ENCODE data around the gene MAP2. TPM values are rescaled to one million over a fixed set of nuclear protein-coding genes. Genes with fewer than 3 reads are reported as not detected.
A peak's percentile ranks its signal among the peaks of the same experiment; 100 is the strongest.

MAP2 gene
- total and polyA plus RNA-seq, 2 experiments from 2014 or later, result 2.9 to 4.4 TPM

DNA sequence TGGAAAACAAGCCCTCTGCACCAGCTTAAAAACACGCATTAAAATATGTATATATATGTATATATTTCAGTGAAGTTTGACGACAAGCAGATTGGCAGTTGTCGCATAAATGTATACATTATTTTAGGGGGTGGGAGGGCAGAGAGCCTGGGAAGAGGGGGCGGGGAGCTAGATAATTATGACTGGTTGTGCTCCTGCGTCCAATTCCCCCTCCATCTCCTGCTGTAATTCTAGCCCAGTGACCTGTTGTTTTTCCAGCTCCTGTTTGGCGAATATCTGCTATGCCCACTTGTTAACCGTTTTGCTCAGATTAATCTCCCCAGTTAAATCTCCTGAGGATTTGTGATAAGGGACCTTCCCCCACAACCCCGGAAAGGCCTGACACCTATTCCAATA lies 348.4 kb downstream of the MAP2 start:
- ATAC-seq (no peak), DNase-seq (ENCODE audit: low spot score) (peak; percentile 18)
- H3K27me3 Mint-ChIP-seq (ENCODE audit: insufficient read depth, low read depth, poor library complexity), result peaks cover 24% of the 10 kb centered on the region
- no peak overlapping the region for H3K27ac Mint-ChIP-seq
- Histone ChIP-seq H3F3A (replicated peaks; ENCODE audit: low read depth) (no peaks in the 10 kb centered on the region), H3K4me3 (peak overlapping the region; percentile 63), H3K79me2 (replicated peaks; ENCODE audit: insufficient read depth) (no peaks in the 10 kb centered on the region), H3K4me2 (peak overlapping the region; percentile 89), H3K36me3 (ENCODE audit: insufficient read depth) (no peaks in the 10 kb centered on the region), H3K9me2 (ENCODE audit: insufficient read depth) (no peaks in the 10 kb centered on the region), H3K4me1 (ENCODE audit: insufficient read depth) (peaks cover 11% of the 10 kb centered on the region), H3K27me3 (ENCODE audit: insufficient read depth) (peaks cover 57% of the 10 kb centered on the region), H3K27ac (ENCODE audit: low read depth) (no peak overlapping the region), H4K20me1 (replicated peaks; ENCODE audit: insufficient read depth) (no peaks in the 10 kb centered on the region), H2AFZ (peak overlapping the region; percentile 54; the same call in 1 of the 2 replicates)
- H3K4me1 Mint-ChIP-seq, result peaks cover 14% of the 10 kb centered on the region; the same call in 2 of the 3 replicates
- no peaks in the 10 kb centered on the region for H3K36me3 Mint-ChIP-seq (ENCODE audit: low read depth)
- H3K4me3 Mint-ChIP-seq, result peak overlapping the region; percentile 71
- no peaks in the 10 kb centered on the region for H3K9me3 Mint-ChIP-seq
- no peak for TF ChIP-seq EZH2phosphoT487 (IDR thresholded peaks at IDR 0.05; ENCODE audit: unreplicated experiment)
- no peak for TF ChIP-seq CREB1 (CRISPR knock-in tag; IDR thresholded peaks at IDR 0.05; ENCODE audit: low read depth)
- no peak for TF ChIP-seq EZH2 (IDR thresholded peaks at IDR 0.05; ENCODE audit: low read depth, unreplicated experiment)
- no peak for TF ChIP-seq STAT1 (IDR thresholded peaks at IDR 0.05; ENCODE audit: unreplicated experiment)
- no peak for TF ChIP-seq ZNF331 (CRISPR knock-in tag; IDR thresholded peaks at IDR 0.05; ENCODE audit: low read depth)
- TF ChIP-seq, protein P1, sequence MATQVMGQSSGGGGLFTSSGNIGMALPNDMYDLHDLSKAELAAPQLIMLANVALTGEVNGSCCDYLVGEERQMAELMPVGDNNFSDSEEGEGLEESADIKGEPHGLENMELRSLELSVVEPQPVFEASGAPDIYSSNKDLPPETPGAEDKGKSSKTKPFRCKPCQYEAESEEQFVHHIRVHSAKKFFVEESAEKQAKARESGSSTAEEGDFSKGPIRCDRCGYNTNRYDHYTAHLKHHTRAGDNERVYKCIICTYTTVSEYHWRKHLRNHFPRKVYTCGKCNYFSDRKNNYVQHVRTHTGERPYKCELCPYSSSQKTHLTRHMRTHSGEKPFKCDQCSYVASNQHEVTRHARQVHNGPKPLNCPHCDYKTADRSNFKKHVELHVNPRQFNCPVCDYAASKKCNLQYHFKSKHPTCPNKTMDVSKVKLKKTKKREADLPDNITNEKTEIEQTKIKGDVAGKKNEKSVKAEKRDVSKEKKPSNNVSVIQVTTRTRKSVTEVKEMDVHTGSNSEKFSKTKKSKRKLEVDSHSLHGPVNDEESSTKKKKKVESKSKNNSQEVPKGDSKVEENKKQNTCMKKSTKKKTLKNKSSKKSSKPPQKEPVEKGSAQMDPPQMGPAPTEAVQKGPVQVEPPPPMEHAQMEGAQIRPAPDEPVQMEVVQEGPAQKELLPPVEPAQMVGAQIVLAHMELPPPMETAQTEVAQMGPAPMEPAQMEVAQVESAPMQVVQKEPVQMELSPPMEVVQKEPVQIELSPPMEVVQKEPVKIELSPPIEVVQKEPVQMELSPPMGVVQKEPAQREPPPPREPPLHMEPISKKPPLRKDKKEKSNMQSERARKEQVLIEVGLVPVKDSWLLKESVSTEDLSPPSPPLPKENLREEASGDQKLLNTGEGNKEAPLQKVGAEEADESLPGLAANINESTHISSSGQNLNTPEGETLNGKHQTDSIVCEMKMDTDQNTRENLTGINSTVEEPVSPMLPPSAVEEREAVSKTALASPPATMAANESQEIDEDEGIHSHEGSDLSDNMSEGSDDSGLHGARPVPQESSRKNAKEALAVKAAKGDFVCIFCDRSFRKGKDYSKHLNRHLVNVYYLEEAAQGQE (IDR thresholded peaks at IDR 0.05; ENCODE audit: unreplicated experiment), result no peak
- TF ChIP-seq, protein P2, sequence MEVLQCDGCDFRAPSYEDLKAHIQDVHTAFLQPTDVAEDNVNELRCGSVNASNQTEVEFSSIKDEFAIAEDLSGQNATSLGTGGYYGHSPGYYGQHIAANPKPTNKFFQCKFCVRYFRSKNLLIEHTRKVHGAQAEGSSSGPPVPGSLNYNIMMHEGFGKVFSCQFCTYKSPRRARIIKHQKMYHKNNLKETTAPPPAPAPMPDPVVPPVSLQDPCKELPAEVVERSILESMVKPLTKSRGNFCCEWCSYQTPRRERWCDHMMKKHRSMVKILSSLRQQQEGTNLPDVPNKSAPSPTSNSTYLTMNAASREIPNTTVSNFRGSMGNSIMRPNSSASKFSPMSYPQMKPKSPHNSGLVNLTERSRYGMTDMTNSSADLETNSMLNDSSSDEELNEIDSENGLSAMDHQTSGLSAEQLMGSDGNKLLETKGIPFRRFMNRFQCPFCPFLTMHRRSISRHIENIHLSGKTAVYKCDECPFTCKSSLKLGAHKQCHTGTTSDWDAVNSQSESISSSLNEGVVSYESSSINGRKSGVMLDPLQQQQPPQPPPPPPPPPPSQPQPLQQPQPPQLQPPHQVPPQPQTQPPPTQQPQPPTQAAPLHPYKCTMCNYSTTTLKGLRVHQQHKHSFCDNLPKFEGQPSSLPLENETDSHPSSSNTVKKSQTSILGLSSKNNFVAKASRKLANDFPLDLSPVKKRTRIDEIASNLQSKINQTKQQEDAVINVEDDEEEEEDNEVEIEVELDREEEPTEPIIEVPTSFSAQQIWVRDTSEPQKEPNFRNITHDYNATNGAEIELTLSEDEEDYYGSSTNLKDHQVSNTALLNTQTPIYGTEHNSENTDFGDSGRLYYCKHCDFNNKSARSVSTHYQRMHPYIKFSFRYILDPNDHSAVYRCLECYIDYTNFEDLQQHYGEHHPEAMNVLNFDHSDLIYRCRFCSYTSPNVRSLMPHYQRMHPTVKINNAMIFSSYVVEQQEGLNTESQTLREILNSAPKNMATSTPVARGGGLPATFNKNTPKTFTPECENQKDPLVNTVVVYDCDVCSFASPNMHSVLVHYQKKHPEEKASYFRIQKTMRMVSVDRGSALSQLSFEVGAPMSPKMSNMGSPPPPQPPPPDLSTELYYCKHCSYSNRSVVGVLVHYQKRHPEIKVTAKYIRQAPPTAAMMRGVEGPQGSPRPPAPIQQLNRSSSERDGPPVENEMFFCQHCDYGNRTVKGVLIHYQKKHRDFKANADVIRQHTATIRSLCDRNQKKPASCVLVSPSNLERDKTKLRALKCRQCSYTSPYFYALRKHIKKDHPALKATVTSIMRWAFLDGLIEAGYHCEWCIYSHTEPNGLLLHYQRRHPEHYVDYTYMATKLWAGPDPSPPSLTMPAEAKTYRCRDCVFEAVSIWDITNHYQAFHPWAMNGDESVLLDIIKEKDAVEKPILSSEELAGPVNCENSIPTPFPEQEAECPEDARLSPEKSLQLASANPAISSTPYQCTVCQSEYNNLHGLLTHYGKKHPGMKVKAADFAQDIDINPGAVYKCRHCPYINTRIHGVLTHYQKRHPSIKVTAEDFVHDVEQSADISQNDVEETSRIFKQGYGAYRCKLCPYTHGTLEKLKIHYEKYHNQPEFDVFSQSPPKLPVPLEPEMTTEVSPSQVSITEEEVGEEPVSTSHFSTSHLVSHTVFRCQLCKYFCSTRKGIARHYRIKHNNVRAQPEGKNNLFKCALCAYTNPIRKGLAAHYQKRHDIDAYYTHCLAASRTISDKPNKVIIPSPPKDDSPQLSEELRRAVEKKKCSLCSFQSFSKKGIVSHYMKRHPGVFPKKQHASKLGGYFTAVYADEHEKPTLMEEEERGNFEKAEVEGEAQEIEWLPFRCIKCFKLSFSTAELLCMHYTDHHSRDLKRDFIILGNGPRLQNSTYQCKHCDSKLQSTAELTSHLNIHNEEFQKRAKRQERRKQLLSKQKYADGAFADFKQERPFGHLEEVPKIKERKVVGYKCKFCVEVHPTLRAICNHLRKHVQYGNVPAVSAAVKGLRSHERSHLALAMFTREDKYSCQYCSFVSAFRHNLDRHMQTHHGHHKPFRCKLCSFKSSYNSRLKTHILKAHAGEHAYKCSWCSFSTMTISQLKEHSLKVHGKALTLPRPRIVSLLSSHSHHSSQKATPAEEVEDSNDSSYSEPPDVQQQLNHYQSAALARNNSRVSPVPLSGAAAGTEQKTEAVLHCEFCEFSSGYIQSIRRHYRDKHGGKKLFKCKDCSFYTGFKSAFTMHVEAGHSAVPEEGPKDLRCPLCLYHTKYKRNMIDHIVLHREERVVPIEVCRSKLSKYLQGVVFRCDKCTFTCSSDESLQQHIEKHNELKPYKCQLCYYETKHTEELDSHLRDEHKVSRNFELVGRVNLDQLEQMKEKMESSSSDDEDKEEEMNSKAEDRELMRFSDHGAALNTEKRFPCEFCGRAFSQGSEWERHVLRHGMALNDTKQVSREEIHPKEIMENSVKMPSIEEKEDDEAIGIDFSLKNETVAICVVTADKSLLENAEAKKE (CRISPR knock-in tag; IDR thresholded peaks at IDR 0.05), result no peak
- no peak for TF ChIP-seq ZNF114 (CRISPR knock-in tag; IDR thresholded peaks at IDR 0.05)
- no peak for TF ChIP-seq NANOG (IDR thresholded peaks at IDR 0.05; ENCODE audit: borderline replicate concordance)
- no peak for TF ChIP-seq JUNB (IDR thresholded peaks at IDR 0.05; ENCODE audit: unreplicated experiment)
- TF ChIP-seq, protein P3, sequence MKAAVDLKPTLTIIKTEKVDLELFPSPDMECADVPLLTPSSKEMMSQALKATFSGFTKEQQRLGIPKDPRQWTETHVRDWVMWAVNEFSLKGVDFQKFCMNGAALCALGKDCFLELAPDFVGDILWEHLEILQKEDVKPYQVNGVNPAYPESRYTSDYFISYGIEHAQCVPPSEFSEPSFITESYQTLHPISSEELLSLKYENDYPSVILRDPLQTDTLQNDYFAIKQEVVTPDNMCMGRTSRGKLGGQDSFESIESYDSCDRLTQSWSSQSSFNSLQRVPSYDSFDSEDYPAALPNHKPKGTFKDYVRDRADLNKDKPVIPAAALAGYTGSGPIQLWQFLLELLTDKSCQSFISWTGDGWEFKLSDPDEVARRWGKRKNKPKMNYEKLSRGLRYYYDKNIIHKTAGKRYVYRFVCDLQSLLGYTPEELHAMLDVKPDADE (IDR thresholded peaks at IDR 0.05), result no peak
- no peak for TF ChIP-seq POLR2AphosphoS5 (IDR thresholded peaks at IDR 0.05; ENCODE audit: low read depth)
- TF ChIP-seq, protein P4, sequence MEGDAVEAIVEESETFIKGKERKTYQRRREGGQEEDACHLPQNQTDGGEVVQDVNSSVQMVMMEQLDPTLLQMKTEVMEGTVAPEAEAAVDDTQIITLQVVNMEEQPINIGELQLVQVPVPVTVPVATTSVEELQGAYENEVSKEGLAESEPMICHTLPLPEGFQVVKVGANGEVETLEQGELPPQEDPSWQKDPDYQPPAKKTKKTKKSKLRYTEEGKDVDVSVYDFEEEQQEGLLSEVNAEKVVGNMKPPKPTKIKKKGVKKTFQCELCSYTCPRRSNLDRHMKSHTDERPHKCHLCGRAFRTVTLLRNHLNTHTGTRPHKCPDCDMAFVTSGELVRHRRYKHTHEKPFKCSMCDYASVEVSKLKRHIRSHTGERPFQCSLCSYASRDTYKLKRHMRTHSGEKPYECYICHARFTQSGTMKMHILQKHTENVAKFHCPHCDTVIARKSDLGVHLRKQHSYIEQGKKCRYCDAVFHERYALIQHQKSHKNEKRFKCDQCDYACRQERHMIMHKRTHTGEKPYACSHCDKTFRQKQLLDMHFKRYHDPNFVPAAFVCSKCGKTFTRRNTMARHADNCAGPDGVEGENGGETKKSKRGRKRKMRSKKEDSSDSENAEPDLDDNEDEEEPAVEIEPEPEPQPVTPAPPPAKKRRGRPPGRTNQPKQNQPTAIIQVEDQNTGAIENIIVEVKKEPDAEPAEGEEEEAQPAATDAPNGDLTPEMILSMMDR (conservative IDR thresholded peaks at IDR 0.05; ENCODE audit: low read depth in 2 of 2), result no peak

Data from GM23338 (cell line).